Stromal cell of bone marrow (primary cell): Measurements from ENCODE around the gene OR6C68.
"Not testable (repeated sequence)": the region's sequence is repeated elsewhere in the genome, so short reads cannot be mapped to it uniquely, and the experiment has no call there.

Experiments used
- DNase-seq: peaks from one replicate; pipeline ENCODE4 v3.0.0-alpha.2; 2012; ENCODE audit warnings: low read depth

Gene OR6C68

DNA sequence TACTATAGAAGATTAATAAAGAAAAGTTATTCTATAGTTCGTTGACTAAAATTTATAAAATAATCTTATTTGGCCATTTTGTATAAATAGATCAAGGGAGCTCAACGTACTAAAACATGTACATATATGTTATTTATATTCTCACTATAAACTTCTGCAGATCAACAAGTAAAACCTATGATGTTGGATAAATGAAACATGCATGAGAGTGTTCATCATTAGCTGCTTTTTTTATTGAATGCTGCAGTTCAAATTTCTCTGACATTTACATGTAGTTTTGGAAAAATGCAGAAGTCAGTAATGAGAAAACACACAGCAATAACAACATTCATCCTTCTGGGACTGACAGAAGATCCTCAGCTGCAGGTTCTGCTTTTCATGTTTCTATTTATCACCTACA is at the start of gene OR6C68:
OR6C68 (plus strand) TSS at position 301 of the 400 bp plus-strand sequence; CDS start at position 301, 0 bp downstream.
- no peak for DNase-seq

DNA sequence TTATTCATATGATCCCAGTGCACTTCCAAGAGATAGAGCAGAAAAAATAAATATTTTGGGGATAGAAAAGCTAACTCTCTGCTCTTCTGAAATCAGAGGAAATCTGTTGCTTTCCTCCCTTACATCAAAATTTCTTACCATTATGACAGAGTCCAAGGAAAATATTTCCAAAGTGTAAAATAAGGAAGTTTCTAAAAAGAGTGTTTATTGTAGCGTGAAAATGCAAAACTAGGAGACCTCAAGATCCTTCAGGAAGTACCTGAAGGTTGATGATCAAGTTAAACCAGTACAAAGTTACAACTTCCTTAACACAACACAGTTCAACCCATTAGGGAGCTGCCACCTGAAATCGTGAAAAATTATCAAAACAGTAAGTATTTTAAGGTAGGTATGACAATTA is 48.4 kb upstream of the OR6C68 start, which contains the start of gene OR6C2:
OR6C2 (plus strand) TSS at position 301 of the 400 bp plus-strand sequence. CDS start 8,138 bp downstream, outside the sequence.
- DNase-seq, result no peak

DNA sequence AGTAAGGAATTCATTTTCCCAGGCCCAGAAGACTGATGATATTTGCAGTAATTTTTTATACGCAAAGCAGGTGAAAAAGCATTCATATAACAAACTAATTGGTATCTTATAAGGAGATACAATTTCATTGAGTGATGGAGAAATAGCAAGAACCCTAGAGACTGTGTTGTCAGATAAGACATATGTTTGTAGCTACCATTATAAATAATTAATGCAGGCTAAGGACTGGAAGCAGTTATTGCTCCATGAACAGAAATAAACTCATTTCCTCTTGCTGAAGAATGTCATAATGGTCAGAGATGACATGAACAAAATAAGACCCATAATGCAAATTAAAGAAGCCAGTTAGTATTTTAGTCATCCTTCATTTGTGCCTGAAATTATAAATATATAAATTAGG is 46.8 kb upstream of the OR6C68 start:
- no peak for DNase-seq

DNA sequence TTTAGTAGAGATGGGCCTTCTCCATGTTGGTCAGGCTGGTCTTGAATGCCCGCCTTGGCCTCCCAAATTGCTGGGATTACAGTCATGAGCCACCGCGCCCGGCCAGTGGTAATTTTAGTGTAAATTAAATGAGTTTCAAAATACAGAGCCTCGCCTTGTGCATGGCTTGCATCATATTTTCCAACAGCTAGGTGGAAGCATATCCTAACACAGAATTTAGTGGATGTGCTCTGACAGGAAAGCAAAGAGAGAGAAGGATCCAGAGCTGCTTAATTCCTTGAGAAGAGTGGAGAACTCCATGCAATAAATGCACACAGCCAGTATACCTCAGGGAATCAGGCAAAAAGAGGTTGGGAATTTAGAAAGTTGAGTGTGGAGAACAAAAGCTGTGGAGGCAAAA is 45.9 kb upstream of the OR6C68 start:
- no peak for DNase-seq

DNA sequence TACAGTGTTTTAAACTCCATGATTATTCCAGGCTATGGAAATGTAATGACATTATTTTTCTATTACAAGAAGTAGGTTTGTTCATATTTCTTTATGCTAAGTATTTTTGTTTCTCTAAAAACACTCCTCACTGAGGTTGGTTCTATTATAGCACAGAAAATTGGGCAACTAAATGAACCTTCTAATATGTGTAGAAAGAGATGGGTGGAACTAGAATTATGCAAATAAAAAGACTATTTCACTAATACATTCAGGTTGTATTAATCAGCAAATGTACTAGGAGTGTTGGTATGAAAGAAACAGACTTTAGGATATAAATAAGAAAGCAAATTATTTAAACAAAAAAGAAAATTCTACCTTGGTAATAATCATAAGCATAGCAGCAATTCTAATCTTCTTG is 43.4 kb upstream of the OR6C68 start:
- DNase-seq, result no peak

DNA sequence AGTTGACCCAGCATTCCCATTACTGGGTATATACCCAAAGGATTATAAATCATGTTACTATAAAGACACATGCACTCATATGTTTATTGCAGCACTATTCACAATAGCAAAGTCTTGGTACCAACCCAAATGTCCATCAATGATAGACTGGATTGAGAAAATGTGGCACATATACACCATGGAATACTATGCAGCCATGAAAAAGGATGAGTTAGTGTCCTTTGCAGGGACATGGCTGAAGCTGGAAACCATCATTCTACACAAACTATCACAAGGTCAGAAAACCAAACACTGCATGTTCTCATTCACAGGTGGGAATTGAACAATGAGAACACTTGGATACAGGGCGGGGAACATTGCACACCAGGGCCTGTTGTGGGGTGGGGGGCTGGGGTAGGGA is 27.3 kb upstream of the OR6C68 start:
- DNase-seq, result not testable (repeated sequence)

DNA sequence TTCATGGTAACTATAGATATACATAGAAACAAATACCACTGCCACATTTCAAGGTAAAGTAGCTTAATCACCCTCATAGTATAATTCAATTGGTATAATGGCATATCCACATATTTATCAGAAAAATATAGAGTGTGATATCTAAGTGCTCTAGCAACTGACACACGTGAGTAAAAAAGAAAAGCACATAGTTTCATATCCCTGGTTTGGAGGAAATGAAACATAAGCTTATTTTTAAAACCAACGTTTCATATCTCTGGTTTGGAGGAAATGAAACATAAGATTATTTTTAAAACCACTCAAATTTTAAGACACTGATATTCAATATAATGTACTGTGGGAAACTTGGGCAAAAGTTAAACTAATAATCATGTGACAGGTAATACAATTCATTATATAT is 24.3 kb upstream of the OR6C68 start:
- no peak for DNase-seq

DNA sequence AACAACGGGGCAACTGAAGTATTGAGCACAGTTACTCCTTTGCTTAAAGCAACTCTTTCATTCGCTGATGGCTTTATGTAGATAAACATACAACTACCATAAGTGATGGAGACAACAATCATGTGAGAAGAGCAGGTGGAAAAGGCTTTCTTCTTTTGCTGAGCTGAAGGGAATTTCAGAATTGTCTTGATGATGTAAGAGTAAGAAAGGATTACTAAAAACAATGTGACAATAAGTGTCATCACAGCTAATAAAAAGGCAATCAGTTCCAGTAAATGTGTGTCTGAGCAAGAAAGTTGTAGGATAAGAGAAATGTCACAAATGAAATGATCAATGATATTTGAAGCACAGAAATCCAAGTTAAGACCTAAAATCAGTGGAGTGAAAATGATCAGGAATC is 22.9 kb upstream of the OR6C68 start:
- DNase-seq, result no peak

DNA sequence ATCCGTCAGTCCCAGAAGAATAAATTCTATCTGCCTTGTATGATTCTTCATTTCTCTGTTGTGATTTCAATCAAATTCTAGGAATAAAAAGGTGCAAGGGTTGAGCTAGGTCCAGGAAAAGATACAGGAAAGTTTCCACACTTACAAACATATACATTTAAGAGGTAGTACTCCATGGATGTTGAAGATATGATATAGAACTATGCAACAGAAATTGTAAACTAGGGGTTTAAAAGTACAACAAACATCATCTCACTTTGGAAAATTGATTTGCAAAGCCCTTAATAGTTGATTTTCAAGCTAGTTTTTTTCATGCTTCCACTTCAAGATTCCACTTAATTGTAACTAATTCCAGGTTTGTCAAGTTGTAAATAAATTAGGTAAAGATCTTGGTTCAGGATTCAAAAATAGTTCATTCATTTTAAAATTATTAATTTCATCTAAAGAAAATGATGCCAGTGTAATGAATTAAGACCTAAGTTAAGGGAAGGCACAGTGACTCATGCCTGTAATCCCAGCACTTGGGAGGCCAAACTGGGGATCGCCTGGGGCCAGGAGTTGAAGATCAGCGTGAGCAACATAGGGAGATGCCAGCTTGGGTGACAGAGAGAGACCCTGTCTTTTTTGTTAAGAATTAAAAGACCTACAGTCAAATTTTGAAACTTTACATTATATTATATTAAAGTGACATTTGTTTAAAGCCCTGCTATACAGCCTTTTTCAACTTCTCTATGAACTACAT is 21.9 kb upstream of the OR6C68 start, which contains the start of gene OR6C70:
OR6C70 (minus strand) TSS at position 51 of the 742 bp plus-strand sequence; CDS start at position 51, 0 bp downstream.
- no peak for DNase-seq

DNA sequence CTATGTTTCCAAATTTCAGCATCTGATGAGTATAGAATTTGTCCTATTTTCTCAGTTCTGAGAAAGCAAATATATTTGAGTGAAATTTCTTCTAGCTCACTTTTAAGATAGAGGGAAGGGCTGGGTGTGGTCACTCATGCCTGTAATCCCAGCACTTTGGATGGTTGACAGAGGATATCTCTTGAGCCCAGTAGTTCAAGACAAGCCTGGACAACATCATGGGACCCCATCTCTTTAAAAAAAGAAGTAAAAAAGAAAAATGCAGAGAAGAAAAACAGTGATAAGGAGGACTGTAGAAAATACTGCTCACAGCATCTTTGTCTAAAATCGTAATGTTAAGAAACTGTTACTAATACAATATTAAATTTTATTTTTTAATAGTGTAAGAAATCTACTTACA is 19.9 kb upstream of the OR6C68 start:
- no peak for DNase-seq

DNA sequence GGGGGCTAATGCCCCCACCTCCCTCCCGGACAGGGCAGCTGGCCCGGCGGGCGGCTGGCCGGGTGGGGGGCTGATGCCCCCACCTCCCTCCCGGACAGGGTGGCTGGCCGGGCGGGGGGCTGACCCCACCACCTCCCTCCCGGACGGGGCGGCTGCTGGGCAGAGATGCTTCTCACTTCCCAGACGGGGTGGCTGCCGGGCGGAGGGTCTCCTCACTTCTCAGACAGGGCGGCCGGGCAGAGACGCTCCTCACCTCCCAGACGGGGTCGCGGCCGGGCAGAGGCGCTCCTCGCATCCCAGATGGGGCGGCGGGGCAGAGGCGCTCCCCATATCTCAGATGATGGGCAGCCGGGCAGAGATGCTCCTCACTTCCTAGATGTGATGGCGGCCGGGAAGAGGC is 13.0 kb upstream of the OR6C68 start:
- not testable (repeated sequence) for DNase-seq

DNA sequence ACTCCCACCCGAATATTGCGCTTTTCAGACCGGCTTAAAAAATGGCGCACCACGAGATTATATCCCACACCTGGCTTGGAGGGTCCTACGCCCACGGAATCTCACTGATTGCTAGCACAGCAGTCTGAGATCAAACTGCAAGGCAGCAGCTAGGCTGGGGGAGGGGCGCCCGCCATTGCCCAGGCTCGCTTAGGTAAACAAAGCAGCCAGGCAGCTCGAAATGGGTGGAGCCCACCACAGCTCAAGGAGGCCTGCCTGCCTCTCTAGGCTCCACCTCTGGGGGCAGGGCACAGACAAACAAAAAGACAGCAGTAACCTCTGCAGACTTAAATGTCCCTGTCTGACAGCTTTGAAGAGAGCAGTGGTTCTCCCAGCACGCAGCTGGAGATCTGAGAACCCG is 7.9 kb upstream of the OR6C68 start:
- DNase-seq, result not testable (repeated sequence)

DNA sequence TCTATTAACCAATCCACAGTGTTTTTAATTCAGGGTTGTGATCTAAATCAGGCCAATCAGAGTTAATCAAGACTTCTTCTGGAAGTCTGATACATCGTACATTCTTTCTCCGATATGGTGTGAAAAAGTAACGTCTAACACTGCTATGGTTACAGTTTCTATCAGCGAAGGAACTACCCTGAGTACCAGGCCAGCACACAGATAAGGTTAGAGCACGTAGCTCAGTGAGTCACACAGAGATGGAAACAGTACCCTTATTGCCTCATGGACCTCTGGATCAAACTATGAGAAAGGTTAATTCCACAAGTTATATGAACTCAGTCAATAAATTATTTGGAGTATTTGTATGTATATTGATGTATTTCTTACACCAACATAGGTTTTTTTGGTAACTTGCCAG is 3.3 kb downstream of the OR6C68 start:
- DNase-seq, result no peak

DNA sequence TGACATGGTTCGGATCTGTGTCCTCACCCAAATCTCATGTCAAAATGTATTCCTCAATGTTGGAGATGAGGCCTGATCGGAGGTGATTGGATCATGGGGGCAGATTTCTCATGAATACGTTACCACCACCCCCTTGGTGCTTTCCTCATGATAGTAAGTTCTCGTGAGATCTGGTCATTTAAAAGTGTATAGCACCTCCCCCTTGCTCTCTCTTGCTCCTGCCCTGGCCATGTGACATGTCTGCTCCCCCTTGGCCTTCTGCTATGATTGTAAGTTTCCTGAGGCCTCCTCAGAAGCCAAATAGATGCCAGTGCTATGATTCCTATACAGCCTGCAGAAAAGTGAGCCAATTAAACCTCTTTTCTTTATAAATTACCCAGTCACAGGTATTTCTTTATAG is 7.1 kb downstream of the OR6C68 start:
- no peak for DNase-seq

DNA sequence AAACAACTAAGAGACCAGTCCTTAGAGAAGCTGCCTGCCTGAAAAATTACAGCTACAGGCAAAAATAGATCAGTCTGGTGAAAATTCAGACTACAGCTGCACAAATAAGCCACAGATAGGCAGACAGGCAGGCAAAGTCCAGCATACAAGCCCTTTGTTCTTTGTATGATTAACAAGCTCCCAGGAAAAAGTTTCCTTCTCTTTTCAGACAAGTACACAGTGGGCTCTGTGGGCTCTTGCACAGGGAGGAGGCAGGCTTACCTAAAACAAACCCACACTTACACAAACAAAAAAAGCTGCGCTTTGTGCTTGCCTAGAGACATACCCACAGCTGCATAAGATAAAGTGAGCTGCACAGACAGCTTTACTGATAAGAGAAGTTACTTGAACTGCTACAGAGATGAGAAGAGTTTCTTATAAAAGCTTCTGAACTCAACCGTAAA is 7.7 kb downstream of the OR6C68 start:
- DNase-seq, result no peak

DNA sequence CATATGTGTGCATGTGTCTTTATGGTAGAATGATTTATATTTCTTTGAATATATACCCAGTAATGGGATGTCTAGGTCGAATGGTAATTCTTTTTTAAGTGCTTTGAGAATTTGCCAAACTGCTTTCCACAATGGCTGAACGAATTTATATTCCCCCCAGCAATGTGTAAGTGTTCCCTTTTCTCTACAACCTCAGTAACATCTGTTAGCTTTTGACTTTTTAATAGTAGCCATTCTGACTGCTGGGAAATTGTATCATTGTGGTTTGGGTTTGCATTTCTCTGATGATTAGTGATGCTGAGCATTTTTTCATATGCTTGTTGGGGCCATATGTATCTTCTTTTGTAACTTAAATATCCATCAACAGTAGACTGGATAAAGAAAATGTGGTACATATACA is 9.4 kb downstream of the OR6C68 start:
- DNase-seq, result no peak

DNA sequence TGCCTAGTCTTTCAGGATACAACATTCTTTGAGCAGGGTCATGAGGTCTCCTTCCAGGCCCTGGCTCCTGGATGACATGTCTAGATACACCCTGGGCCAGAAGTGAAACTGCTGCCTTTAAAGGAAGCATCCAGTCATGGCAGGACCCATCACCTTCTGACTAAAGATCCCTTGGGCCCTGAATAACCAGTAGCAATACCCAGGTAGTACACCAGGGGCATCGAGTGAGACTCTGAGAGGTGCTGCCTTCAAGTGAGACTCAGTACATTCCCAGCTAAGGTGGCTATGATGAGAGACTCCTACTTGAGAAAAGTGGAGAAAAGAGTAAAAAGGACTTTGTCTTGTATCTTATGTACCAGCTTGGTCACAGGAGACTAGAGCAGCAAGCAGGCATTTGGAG is 23.5 kb downstream of the OR6C68 start:
- DNase-seq, result no peak

DNA sequence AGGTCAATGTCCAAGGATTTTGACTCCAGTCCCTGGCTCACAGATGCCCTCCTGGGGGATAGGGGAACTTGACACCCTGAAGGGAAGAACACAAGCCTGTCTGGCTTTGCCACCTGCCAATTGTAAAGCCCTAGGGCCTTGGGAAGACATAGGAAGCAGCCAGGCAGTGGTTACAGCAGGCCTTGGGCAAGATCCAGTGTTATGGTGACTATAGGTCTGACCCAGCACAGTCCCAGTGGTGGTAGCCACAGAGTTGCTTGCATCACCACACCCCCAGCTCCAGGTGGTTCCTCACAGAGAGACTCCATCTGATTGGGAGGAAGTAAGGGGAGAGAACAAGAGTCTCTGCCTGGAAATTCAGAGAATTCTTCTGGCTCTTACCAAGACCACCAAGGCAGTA is 24.2 kb downstream of the OR6C68 start:
- no peak for DNase-seq
